ENCODE measurements around the gene EYA2.

The EYA2 gene

GRCh38 chr20:47149939-47150338 lies 255.3 kb downstream of the EYA2 start:
- POLR2A ChIA-PET: no interaction called here
- H3K4me3 ChIP-seq (ENCODE audit: low read depth, low read length): no peak overlapping the region
- no peak for DNase-seq (ENCODE audit: low read depth, low spot score)
- CTCF ChIA-PET: interaction anchor here (0.8 to 5.0 kb wide), 7 partner anchors 10 to 395 kb away, joined by 3 to 109 read pairs (median 7); no protein-coding TSS in a partner anchor
- no peak for TF ChIP-seq CTCF (IDR thresholded peaks at IDR 0.05; ENCODE audit: insufficient read depth, low read length, missing control alignments)

- no peak for DNase-seq (ENCODE audit: low read depth, low spot score)
- CTCF ChIA-PET: interaction anchor here (0.7 to 5.0 kb wide), 10 partner anchors 10 to 396 kb away, joined by 3 to 109 read pairs (median 5); no protein-coding TSS in a partner anchor
These were observed 255.9 kb downstream of the EYA2 start for GRCh38 chr20:47150403-47151152.

GRCh38 chr20:47152068-47152467 lies 257.4 kb downstream of the EYA2 start:
- DNase-seq (ENCODE audit: low read depth, low spot score): no peak
- POLR2A ChIA-PET: no interaction called here
- CTCF ChIA-PET: interaction anchor here (5.0 kb wide), 1 partner anchor 397 kb away, joined by 109 read pairs; no protein-coding TSS in a partner anchor
- H3K4me3 ChIP-seq (ENCODE audit: low read depth, low read length): no peak overlapping the region
- no peak for TF ChIP-seq CTCF (IDR thresholded peaks at IDR 0.05; ENCODE audit: insufficient read depth, low read length, missing control alignments)

More at GRCh38 chr20:47150403-47151152, 255.9 kb downstream of the EYA2 start:
- H3K4me3 ChIP-seq (ENCODE audit: low read depth, low read length): no peak overlapping the region
- POLR2A ChIA-PET: interaction anchor here (0.9 kb wide), 1 partner anchor 37 kb away, joined by 3 read pairs; no protein-coding TSS in a partner anchor
- peak; percentile 83 for TF ChIP-seq CTCF (IDR thresholded peaks at IDR 0.05; ENCODE audit: insufficient read depth, low read length, missing control alignments)

GRCh38 chr20:47154089-47154488 lies 259.4 kb downstream of the EYA2 start:
- TF ChIP-seq CTCF (IDR thresholded peaks at IDR 0.05; ENCODE audit: insufficient read depth, low read length, missing control alignments): no peak
- ChIA-PET CTCF (interaction anchor here (1.5 kb wide), 1 partner anchor 395 kb away, joined by 4 read pairs; no protein-coding TSS in a partner anchor), POLR2A (no interaction called here)
- no peak for DNase-seq (ENCODE audit: low read depth, low spot score)
- no peak overlapping the region for H3K4me3 ChIP-seq (ENCODE audit: low read depth, low read length)

GRCh38 chr20:47156301-47157137 lies 261.9 kb downstream of the EYA2 start:
- no peak for TF ChIP-seq CTCF (IDR thresholded peaks at IDR 0.05; ENCODE audit: insufficient read depth, low read length, missing control alignments)
- no peak for DNase-seq (ENCODE audit: low read depth, low spot score)
- H3K4me3 ChIP-seq (ENCODE audit: low read depth, low read length): no peak overlapping the region
- POLR2A ChIA-PET: no interaction called here
- CTCF ChIA-PET: no interaction called here

- ChIA-PET CTCF (no interaction called here), POLR2A (no interaction called here)
- no peak overlapping the region for H3K4me3 ChIP-seq (ENCODE audit: low read depth, low read length)
- DNase-seq (ENCODE audit: low read depth, low spot score): no peak
- TF ChIP-seq CTCF (IDR thresholded peaks at IDR 0.05; ENCODE audit: insufficient read depth, low read length, missing control alignments): no peak
These were observed 264.5 kb downstream of the EYA2 start for GRCh38 chr20:47159166-47159565.

Measured in AG04449 (cell line).